ENCODE measurements around the gene FIGLA. TPM values are rescaled to one million over a fixed set of nuclear protein-coding genes. Genes with fewer than 3 reads are reported as not detected.
A peak's percentile ranks its signal among the peaks of the same experiment; 100 is the strongest.

Gene FIGLA
- total RNA-seq, 1 donor from 2014 or later, result not detected

- no peak for DNase-seq (ENCODE audit: low read depth)
- no peaks in the 10 kb centered on the region for H3K36me3 ChIP-seq (ENCODE audit: control insufficient read depth, insufficient read depth, low read length)
- no peak overlapping the region for H3K4me3 ChIP-seq (ENCODE audit: low read depth, low read length)
- H3K27me3 ChIP-seq (ENCODE audit: control insufficient read depth, insufficient read depth, low read length), result peaks cover 17% of the 10 kb centered on the region
- peak; percentile 64 for TF ChIP-seq CTCF (IDR thresholded peaks at IDR 0.05; ENCODE audit: insufficient read depth, low read length, poor library complexity, severe bottlenecking)
Observed at GRCh38 chr2:70785137-70785911, 5.1 kb downstream of the FIGLA start.

DNA sequence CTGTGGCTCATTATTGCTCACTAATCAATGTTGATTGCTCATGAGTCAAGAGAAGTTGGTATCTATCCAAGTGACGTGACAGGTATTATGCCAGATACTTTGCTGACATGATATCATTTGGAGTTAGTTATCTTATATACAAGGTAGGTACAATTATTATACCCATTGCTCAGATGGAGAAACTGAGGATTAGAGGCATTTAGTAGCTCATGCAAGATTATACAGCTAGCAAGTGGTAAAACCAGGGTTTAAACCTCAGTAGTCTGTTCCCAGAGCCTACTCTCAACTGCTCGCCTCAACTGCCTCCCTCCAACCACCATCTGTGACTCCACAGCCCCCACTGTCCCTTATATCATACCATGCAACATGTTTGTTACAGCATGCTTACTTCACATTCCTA, 6.1 kb downstream of the FIGLA start:
- DNase-seq (ENCODE audit: low read depth), result no peak
- peaks cover 7% of the 10 kb centered on the region for H3K27me3 ChIP-seq (ENCODE audit: control insufficient read depth, insufficient read depth, low read length)
- H3K36me3 ChIP-seq (ENCODE audit: control insufficient read depth, insufficient read depth, low read length), result no peaks in the 10 kb centered on the region
- TF ChIP-seq CTCF (IDR thresholded peaks at IDR 0.05; ENCODE audit: insufficient read depth, low read length, poor library complexity, severe bottlenecking), result no peak
- no peak overlapping the region for H3K4me3 ChIP-seq (ENCODE audit: low read depth, low read length)

DNA sequence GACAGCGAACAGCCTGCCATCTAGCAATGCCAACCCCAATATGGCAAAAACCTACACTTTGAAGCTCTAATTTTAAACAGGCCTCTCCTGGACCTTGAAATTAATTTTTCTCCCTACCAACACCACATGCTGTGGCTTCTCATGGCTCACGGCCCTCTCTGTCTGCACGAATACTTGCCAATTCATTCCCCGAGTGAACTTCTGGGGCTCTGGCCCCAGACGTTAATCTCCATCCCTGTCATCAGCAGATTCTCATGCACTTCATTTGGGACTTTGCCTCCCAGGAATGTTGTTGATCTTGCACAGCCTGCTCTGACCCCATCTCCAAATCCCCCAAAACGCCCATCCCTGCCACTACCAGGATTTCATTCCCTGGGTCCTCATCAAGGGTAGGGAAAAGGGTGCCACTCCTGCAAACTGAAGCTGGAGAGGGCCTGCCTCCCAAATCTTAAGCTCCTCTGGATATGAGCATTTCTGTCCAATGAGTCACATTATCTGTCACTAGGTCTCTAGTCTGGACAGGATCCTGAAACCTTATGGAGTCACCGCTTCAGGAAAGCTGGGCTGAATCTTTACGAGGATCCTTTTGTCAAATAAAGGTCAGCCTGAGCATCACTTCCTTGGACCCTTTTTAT, 10.4 kb downstream of the FIGLA start:
- DNase-seq (ENCODE audit: low read depth), result no peak
- TF ChIP-seq CTCF (IDR thresholded peaks at IDR 0.05; ENCODE audit: insufficient read depth, low read length, poor library complexity, severe bottlenecking), result no peak
- no peak overlapping the region for H3K4me3 ChIP-seq (ENCODE audit: low read depth, low read length)

DNA sequence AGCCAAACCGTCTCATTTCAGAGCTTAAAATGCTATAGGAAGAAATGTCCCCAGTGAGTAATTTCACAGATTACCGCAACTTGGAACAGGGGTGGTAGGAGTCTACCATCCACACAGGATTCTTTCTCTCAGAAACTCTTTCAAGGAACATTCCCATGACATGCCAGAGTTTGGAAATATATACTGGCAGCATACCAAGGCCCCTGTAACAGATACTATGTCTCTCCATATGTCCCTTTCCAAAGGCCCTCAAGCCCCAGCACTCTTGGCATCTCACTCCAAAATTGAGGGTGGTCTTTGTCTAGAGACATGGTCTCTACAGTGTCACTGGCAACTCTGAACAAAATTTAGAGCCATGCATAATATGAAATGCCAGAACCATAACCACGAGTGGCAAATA, 11.0 kb downstream of the FIGLA start:
- TF ChIP-seq CTCF (IDR thresholded peaks at IDR 0.05; ENCODE audit: insufficient read depth, low read length, poor library complexity, severe bottlenecking), result no peak
- H3K36me3 ChIP-seq (ENCODE audit: control insufficient read depth, insufficient read depth, low read length), result no peaks in the 10 kb centered on the region
- H3K27me3 ChIP-seq (ENCODE audit: control insufficient read depth, insufficient read depth, low read length), result peaks cover 2% of the 10 kb centered on the region
- H3K4me3 ChIP-seq (ENCODE audit: low read depth, low read length), result no peak overlapping the region
- no peak for DNase-seq (ENCODE audit: low read depth)

More for the DNA sequence above, 10.4 kb downstream of the FIGLA start:
- Histone ChIP-seq H3K36me3 (ENCODE audit: control insufficient read depth, insufficient read depth, low read length) (no peaks in the 10 kb centered on the region), H3K27me3 (ENCODE audit: control insufficient read depth, insufficient read depth, low read length) (peaks cover 2% of the 10 kb centered on the region)

GRCh38 chr2:70778676-70779075, 11.8 kb downstream of the FIGLA start:
- H3K27me3 ChIP-seq (ENCODE audit: control insufficient read depth, insufficient read depth, low read length), result peaks cover 2% of the 10 kb centered on the region
- no peak overlapping the region for H3K4me3 ChIP-seq (ENCODE audit: low read depth, low read length)
- DNase-seq (ENCODE audit: low read depth), result no peak
- H3K36me3 ChIP-seq (ENCODE audit: control insufficient read depth, insufficient read depth, low read length), result no peaks in the 10 kb centered on the region
- no peak for TF ChIP-seq CTCF (IDR thresholded peaks at IDR 0.05; ENCODE audit: insufficient read depth, low read length, poor library complexity, severe bottlenecking)

Measured in kidney epithelial cell (primary cell).